ENCODE data around the gene PDE4D. TPM values are rescaled to one million over a fixed set of nuclear protein-coding genes. Genes with fewer than 3 reads are reported as not detected.

The PDE4D gene
- total RNA-seq, 1 experiment from 2014 or later, result 2.1 TPM

DNA sequence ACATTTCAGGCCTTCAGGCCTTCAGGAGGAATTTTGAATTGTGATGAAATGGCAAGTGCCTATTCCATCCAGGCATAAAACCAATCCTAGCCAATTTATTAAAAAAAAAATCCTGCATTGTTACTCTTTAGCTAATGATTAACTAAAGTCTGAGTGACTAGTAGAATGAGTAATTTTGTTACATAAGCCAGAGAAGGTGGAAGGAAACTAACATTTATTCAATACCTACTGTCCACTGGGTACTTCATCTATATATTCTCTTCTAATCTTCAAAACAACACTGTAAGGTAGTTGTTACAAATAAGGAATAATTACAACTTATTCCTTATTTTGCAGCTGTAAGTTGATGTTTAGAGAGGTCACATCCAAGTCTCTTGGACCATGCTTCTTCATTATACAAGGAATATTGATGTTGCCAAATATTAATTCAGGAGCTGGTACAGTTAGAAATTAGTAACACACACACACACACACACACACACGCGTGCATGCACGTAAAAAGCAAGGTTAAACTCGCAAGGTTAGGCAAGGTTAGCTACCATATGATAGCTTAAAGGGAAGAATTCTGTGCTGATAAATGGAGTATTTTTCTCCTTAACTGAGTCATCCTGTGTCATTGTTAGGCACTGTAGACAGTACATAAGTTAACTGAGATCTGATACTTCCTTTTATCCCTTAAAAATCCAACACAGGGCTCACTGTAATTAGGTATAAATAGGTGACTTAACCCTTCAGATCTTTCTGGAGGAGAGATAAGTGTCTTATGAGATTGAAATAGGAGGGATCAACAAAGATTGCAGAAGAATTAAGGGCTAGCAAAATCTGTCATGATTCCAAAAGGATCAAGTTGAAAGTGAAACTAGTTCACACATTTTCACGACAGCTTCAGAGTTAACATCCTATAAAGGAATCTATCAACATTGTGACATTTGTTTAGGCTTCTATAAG lies 596.9 kb downstream of the PDE4D start:
- Histone ChIP-seq H3K23me2 (ENCODE audit: insufficient read length, low read depth, low read length, poor library complexity, severe bottlenecking) (no peaks in the 10 kb centered on the region), H2BK120ac (ENCODE audit: low read depth, low read length, poor library complexity, severe bottlenecking) (no peak overlapping the region), H4K20me1 (ENCODE audit: control insufficient read depth, insufficient read depth, insufficient read length) (no peaks in the 10 kb centered on the region), H2BK20ac (ENCODE audit: low read depth, low read length, poor library complexity, severe bottlenecking) (no peak overlapping the region), H2BK15ac (ENCODE audit: low read depth, low read length) (no peak overlapping the region), H3K4me2 (ENCODE audit: insufficient read depth, insufficient read length, low read length) (no peak overlapping the region), H3T11ph (ENCODE audit: low read length) (no peak overlapping the region), H3K27me3 (ENCODE audit: insufficient read depth, low read length) (no peaks in the 10 kb centered on the region), H3K79me1 (ENCODE audit: insufficient read depth, low read depth, low read length, poor library complexity, severe bottlenecking) (no peaks in the 10 kb centered on the region), H3K14ac (ENCODE audit: insufficient read depth, low read length) (no peak overlapping the region), H3K23ac (ENCODE audit: insufficient read length, low read depth, low read length) (no peak overlapping the region), H4K5ac (ENCODE audit: insufficient read length, low read depth, low read length) (no peak overlapping the region), H4K8ac (replicated peaks; ENCODE audit: insufficient read length, low read depth, low read length) (no peak overlapping the region), H3K56ac (ENCODE audit: insufficient read length, low read depth, low read length) (no peak overlapping the region), H3K4me1 (ENCODE audit: insufficient read depth, low read length) (no peaks in the 10 kb centered on the region), H3K79me2 (ENCODE audit: insufficient read depth, low read length) (no peaks in the 10 kb centered on the region), H3K18ac (ENCODE audit: insufficient read length, low read depth, low read length) (no peak overlapping the region), H3K27ac (ENCODE audit: insufficient read length, low read depth, low read length) (no peak overlapping the region), H3K9me3 (ENCODE audit: control insufficient read depth, low read depth, low read length) (no peaks in the 10 kb centered on the region), H2BK12ac (ENCODE audit: insufficient read length, low read depth, low read length) (no peak overlapping the region), H2AK5ac (ENCODE audit: insufficient read length, low read length) (no peak overlapping the region), H2BK5ac (ENCODE audit: insufficient read length, low read length) (no peak overlapping the region), H3K4ac (ENCODE audit: low read depth, low read length) (no peak overlapping the region), H4K91ac (ENCODE audit: insufficient read length, low read depth, low read length) (no peak overlapping the region), H3K9ac (ENCODE audit: extremely low read depth, insufficient read length, low read length) (no peak overlapping the region), H2AFZ (ENCODE audit: low read length) (no peak overlapping the region)
- no peak for DNase-seq
- Mint-ChIP-seq H3K27ac (no peak overlapping the region), H3K27me3 (ENCODE audit: low read depth) (no peaks in the 10 kb centered on the region), H3K4me3 (no peak overlapping the region), H3K9me3 (no peaks in the 10 kb centered on the region; a peak in 1 of 5 replicates), H3K4me1 (no peaks in the 10 kb centered on the region), H3K36me3 (ENCODE audit: insufficient read depth in 1 of 3, low read depth in 3 of 3) (no peaks in the 10 kb centered on the region)
- TF ChIP-seq CTCF (conservative IDR thresholded peaks at IDR 0.05), result no peak
- no CpG with 5 or more reads among the region's 5 CpGs for WGBS (ENCODE audit: extremely low coverage, insufficient read length, low lambda C conversion rate)
